ENCODE data around the gene FBXO36. TPM values are rescaled to one million over a fixed set of nuclear protein-coding genes. Genes with fewer than 3 reads are reported as not detected.

Gene FBXO36
- total RNA-seq, 1 experiment from 2014 or later, result 3.1 TPM

GRCh38 chr2:229980431-229981184, 58.3 kb downstream of the FBXO36 start:
- Histone ChIP-seq H3K36me3 (ENCODE audit: insufficient read depth, low read length, poor library complexity, severe bottlenecking) (no peaks in the 10 kb centered on the region), H3K27me3 (replicated peaks; ENCODE audit: insufficient read depth, low read depth, low read length, poor library complexity) (no peaks in the 10 kb centered on the region), H3K4me1 (ENCODE audit: insufficient read depth, low read length, poor library complexity, severe bottlenecking) (peaks cover 3% of the 10 kb centered on the region), H3K9me3 (ENCODE audit: low read depth, low read length, poor library complexity, severe bottlenecking) (no peaks in the 10 kb centered on the region), H3K4me3 (ENCODE audit: low read depth, low read length, poor library complexity, severe bottlenecking) (no peak overlapping the region), H3K27ac (ENCODE audit: low read depth, low read length, poor library complexity, severe bottlenecking) (no peak overlapping the region)
- TF ChIP-seq CTCF (conservative IDR thresholded peaks at IDR 0.05; ENCODE audit: low read depth, low read length) (no peak), EZH2 (IDR thresholded peaks at IDR 0.05; ENCODE audit: borderline replicate concordance, low read depth, low read length, poor library complexity, severe bottlenecking) (no peak)
- DNase-seq (ENCODE audit: low spot score), result peak; percentile 50
- BruUV-seq (replicated peaks), result no TSS peak
- CTCF ChIA-PET, result no interaction called here
- POLR2A ChIA-PET (ENCODE audit: low non-redundant PET), result interaction anchor here (0.6 kb wide), 1 partner anchor 144 kb away, joined by 3 read pairs; no protein-coding TSS in a partner anchor
- intact Hi-C loops (cut with micrococcal nuclease; ENCODE audit: unreplicated experiment), result no loop called here

- TF ChIP-seq EZH2 (IDR thresholded peaks at IDR 0.05; ENCODE audit: borderline replicate concordance, low read depth, low read length, poor library complexity, severe bottlenecking) (no peak), CTCF (conservative IDR thresholded peaks at IDR 0.05; ENCODE audit: low read depth, low read length) (no peak)
- no peak overlapping the region for H3K27ac ChIP-seq (ENCODE audit: low read depth, low read length, poor library complexity, severe bottlenecking)
- H3K36me3 ChIP-seq (ENCODE audit: insufficient read depth, low read length, poor library complexity, severe bottlenecking), result no peaks in the 10 kb centered on the region
- BruUV-seq (replicated peaks), result no TSS peak
- no peak for DNase-seq (ENCODE audit: low spot score)
- H3K27me3 ChIP-seq (replicated peaks; ENCODE audit: insufficient read depth, low read depth, low read length, poor library complexity), result no peaks in the 10 kb centered on the region
- CTCF ChIA-PET, result no interaction called here
- intact Hi-C loops (cut with micrococcal nuclease; ENCODE audit: unreplicated experiment), result no loop called here
- no peaks in the 10 kb centered on the region for H3K9me3 ChIP-seq (ENCODE audit: low read depth, low read length, poor library complexity, severe bottlenecking)
- POLR2A ChIA-PET (ENCODE audit: low non-redundant PET), result no interaction called here
- H3K4me3 ChIP-seq (ENCODE audit: low read depth, low read length, poor library complexity, severe bottlenecking), result no peak overlapping the region
- H3K4me1 ChIP-seq (ENCODE audit: insufficient read depth, low read length, poor library complexity, severe bottlenecking), result no peaks in the 10 kb centered on the region
Observed at GRCh38 chr2:229993236-229993635, 70.9 kb downstream of the FBXO36 start.

- DNase-seq (ENCODE audit: low spot score), result no peak
- no peaks in the 10 kb centered on the region for H3K4me1 ChIP-seq (ENCODE audit: insufficient read depth, low read length, poor library complexity, severe bottlenecking)
- H3K9me3 ChIP-seq (ENCODE audit: low read depth, low read length, poor library complexity, severe bottlenecking), result no peaks in the 10 kb centered on the region
- no peaks in the 10 kb centered on the region for H3K36me3 ChIP-seq (ENCODE audit: insufficient read depth, low read length, poor library complexity, severe bottlenecking)
- ChIA-PET POLR2A (ENCODE audit: low non-redundant PET) (no interaction called here), CTCF (no interaction called here)
- no TSS peak for BruUV-seq (replicated peaks)
- no peaks in the 10 kb centered on the region for H3K27me3 ChIP-seq (replicated peaks; ENCODE audit: insufficient read depth, low read depth, low read length, poor library complexity)
- TF ChIP-seq EZH2 (IDR thresholded peaks at IDR 0.05; ENCODE audit: borderline replicate concordance, low read depth, low read length, poor library complexity, severe bottlenecking) (no peak), CTCF (conservative IDR thresholded peaks at IDR 0.05; ENCODE audit: low read depth, low read length) (no peak)
- intact Hi-C loops (cut with micrococcal nuclease; ENCODE audit: unreplicated experiment), result no loop called here
- no peak overlapping the region for H3K4me3 ChIP-seq (ENCODE audit: low read depth, low read length, poor library complexity, severe bottlenecking)
- no peak overlapping the region for H3K27ac ChIP-seq (ENCODE audit: low read depth, low read length, poor library complexity, severe bottlenecking)
Observed at GRCh38 chr2:229996320-229996719, 74.0 kb downstream of the FBXO36 start.

Measured in A673 (cell line).